Dermis microvascular lymphatic vessel endothelial cell (primary cell): ENCODE measurements around the gene PLA2G6. TPM values are rescaled to one million over a fixed set of nuclear protein-coding genes. Genes with fewer than 3 reads are reported as not detected.

Experiments used
- DNase-seq, 2 donors: peaks; one replicate each; pipeline versions ENCODE4 v3.0.0 to v3.0.0-alpha.2; 2010; ENCODE audit warnings: low read depth in 2 of 2
- total RNA-seq: library from RNA; depleted of rRNA; stranded (reverse); fragments of >200 nt; gene quantifications from 2 replicates; pipeline ENCODE4 v1.2.1, GENCODE V29; 2014

Gene PLA2G6, protein sequence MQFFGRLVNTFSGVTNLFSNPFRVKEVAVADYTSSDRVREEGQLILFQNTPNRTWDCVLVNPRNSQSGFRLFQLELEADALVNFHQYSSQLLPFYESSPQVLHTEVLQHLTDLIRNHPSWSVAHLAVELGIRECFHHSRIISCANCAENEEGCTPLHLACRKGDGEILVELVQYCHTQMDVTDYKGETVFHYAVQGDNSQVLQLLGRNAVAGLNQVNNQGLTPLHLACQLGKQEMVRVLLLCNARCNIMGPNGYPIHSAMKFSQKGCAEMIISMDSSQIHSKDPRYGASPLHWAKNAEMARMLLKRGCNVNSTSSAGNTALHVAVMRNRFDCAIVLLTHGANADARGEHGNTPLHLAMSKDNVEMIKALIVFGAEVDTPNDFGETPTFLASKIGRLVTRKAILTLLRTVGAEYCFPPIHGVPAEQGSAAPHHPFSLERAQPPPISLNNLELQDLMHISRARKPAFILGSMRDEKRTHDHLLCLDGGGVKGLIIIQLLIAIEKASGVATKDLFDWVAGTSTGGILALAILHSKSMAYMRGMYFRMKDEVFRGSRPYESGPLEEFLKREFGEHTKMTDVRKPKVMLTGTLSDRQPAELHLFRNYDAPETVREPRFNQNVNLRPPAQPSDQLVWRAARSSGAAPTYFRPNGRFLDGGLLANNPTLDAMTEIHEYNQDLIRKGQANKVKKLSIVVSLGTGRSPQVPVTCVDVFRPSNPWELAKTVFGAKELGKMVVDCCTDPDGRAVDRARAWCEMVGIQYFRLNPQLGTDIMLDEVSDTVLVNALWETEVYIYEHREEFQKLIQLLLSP
- 1.5 and 3.5 TPM in 2 replicates for total RNA-seq

- DNase-seq: peak; percentile 96 to 99
Observed at GRCh38 chr22:38181453-38182200, at the start of gene PLA2G6. Gene PLA2G6, minus strand, starts transcription at chr22:38181830. Its CDS starts 12,404 bp downstream, at chr22:38169426.

GRCh38 chr22:38230916-38231315 lies 49.3 kb upstream of the PLA2G6 start:
- peak in 1 of 2 donors; percentile 58 for DNase-seq

DNA sequence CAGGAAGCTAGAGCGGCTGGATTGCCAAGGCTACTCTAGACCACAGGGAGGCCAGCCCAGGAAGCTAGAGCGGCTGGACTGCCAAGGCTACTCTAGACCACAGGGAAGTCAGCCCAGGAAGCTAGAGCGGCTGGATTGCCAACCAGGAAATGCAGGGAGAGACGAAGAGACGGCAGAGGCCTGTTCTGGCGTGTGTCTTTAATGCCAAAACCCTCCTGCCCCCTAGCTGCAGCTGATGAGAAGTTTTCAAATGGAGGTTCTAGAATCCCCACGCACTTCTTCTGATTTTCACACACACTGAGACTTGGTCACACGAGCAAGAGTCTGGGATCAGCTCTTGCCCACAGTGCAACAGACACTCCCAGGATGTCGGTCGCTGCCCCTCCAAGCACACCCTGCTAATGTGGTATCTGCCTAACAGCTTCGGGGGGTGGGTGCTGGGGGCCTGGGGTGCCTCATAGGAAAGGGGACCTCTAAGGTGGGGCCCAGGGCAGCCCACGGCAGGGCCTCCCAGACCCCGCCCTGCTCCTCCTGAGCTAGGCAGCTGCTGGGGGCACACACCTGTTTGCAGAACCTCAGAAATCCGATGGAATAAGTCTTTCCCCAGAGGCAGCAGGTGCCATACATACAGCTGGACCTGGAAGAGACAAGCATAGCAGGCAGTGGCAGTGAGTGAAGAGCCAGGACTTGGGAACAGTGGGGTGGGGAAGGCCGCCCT lies 48.6 kb upstream of the PLA2G6 start:
- peak; percentile 73 to 92 for DNase-seq

- peak; percentile 55 to 92 for DNase-seq
Observed at GRCh38 chr22:38228873-38229740, 47.5 kb upstream of the PLA2G6 start.

- DNase-seq: peak in 1 of 2 donors; percentile 32
Observed at GRCh38 chr22:38228326-38228872, 46.8 kb upstream of the PLA2G6 start.

DNA sequence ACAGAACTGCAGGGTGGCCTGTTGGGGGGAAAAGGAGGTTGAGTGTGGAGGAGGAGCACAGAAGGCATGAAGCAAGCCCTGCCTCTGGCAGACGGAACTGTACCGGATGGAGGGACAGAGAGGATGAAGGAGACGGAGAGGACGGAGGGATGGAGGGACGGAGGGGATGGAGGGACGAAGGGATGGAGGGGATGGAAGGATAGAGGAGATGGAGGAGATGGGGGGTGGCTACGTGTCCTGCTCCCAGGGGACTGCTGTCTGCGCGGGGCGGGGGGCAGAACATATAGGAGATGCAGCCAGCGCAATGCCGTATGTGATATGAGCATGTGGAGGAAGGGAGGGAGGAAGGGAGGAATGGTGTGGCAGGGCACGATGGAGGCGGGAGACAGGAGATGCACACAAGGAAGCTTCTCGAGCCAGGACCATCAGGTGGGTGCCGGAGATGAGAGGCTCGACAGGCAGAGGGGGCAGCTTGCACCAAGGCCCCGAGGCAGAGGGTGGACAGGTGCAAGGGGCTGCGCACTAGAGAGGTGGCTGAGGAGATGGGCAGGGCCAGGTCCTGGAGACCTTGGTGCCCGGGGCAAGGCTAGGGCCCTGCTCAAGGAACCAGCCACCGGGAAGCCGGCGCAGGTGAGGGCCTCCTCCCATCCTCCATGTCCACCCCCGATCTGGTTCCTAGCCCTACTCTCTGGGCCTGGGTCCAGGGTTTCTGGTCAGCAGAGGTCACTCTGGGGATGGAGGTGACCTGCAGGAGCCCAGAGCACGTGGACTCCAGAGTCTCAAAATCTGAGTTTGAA lies 45.4 kb upstream of the PLA2G6 start:
- no peak for DNase-seq

GRCh38 chr22:38223289-38223960 lies 41.8 kb upstream of the PLA2G6 start:
- no peak for DNase-seq

- peak in 1 of 2 donors; percentile 65 for DNase-seq
Observed at GRCh38 chr22:38222797-38223119, 41.1 kb upstream of the PLA2G6 start.

DNA sequence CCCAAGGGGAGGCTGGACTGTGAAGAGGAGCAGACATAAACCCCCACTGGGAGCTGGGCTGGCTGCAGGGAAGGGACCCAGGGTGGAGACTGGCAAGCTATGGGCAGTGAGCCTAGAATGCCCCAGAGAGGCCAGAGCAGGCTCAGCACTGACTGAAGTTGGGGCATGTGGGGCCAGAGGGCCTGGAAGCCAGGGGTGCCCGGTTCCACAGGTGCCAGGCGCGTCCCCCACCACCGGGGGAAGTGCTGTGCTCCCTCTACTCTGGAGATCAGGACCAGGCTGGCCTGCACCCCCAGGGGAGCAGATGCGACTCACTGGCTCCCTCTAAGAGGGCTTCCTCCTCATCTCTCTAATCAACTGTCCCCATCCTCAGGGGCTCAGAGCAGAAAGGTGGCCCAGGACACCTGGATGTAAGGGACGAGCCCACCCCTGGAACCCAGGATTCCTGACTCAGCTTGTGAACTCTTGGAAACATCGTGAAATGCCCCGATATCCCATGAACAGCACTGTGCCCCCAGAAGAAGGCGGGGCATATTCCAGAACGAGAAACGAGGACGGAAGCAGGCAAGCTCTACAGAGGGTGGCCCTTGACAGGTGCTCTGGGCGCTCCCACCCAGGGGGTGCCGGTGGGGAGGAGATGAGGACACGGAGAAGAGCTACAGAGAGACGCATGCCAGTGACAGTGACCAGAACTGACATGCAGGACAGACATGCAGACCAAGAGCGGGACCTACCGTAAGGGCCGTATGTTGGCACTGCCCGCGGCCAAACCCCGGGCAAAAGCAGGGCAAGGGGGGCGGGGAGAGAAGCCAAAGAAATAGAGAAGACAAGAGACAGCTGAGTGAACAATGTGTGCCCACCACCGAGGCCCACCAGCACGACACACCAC lies 40.5 kb upstream of the PLA2G6 start:
- DNase-seq: no peak

DNA sequence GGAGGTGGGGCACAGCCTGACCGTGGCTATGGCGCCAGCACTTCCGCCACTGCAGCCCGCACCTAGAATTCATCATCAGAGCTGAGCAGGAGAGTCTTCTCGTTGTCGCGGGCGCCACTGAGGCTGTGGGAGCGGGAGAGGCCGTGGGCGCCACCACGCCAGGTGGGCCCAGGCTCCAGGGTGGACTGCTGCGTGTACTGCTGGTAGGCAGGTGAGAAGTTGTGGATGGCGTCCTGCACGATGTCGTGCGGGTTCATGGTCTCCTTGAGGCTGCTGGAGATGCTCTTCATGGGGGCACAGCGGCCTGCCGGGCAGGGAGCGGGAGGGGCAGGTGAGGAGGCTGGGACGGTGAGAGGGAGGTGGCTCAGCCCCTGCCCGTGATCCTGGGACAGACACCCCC lies 39.8 kb upstream of the PLA2G6 start:
- DNase-seq: no peak

GRCh38 chr22:38220653-38221386 lies 39.2 kb upstream of the PLA2G6 start:
- no peak for DNase-seq

GRCh38 chr22:38220163-38220562 lies 38.5 kb upstream of the PLA2G6 start:
- no peak for DNase-seq

- no peak for DNase-seq
Observed at GRCh38 chr22:38219632-38220031, 38.0 kb upstream of the PLA2G6 start.

DNA sequence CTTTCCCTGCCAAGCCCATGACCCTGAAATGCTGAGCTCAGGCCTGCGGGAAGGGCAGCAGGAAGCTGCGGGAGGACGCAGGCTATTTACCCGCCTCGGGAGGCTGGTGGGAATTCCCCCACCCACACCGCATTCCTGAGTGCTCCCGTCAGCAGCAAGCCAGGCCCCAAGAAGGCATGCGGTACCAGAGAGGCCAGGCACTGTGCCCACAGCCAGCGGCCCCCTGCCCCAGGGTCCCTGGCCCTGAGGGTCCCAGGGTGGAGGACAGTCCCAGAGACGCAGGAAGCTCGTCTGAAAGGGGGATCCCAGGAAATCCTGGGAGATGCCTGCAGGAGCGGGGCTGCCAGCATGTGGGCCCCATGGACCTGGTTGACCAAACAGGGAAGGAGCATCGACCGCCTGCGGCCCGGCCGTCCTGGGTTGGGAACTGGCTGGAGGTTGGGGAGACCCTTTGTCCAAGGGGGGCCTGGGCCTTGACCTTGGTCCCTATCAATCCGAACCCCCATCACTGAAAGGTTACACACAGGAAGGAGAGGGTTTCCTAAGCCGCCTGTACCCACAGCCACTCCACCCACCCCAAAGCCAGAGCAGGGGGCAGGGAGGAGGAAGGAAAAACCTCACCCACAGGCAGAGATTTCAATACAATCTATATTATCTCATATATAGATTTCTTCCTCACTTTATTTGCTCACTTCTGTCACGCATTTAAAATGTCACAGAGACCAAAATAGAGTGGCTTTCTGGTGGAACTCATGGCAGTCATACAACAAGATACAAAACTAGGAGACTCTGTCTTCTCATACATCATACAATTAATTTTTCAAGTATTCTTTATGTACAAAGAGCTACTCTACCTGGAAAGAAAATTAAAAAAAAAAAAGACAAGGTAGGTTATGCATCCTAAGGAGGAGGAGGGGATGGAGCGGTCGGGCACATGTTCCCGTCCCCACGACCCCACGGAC lies 37.3 kb upstream of the PLA2G6 start:
- peak; percentile 82 to 94 for DNase-seq

GRCh38 chr22:38215156-38216038 lies 33.8 kb upstream of the PLA2G6 start:
- no peak for DNase-seq
